Fibroblast of villous mesenchyme (primary cell): ENCODE results near the gene BEST1. TPM values are rescaled to one million over a fixed set of nuclear protein-coding genes. Genes with fewer than 3 reads are reported as not detected.

Experiments
- DNase-seq: peaks from one replicate; pipeline ENCODE4 v3.0.0-alpha.2; 2010; ENCODE audit warnings: low read depth
- H3K4me3 ChIP-seq: 2 replicates; pipeline ENCODE4 v1.5.1; 2011; ENCODE audit warnings: low read depth, mild to moderate bottlenecking, low read length
- total RNA-seq: library from RNA; depleted of rRNA; stranded (reverse); fragments of >200 nt; gene quantifications from 2 replicates; pipeline ENCODE4 v1.2.3, GENCODE V29; 2012
- TF ChIP-seq, protein P1 (sequence below): IDR thresholded peaks from 2 replicates; pipeline ENCODE4 v1.5.1; 2012; ENCODE audit warnings: low read depth, mild to moderate bottlenecking, low read length; ENCODE audit not compliant: insufficient read depth

BEST1 gene
- total RNA-seq, 1 donor = 3.0 TPM

DNA sequence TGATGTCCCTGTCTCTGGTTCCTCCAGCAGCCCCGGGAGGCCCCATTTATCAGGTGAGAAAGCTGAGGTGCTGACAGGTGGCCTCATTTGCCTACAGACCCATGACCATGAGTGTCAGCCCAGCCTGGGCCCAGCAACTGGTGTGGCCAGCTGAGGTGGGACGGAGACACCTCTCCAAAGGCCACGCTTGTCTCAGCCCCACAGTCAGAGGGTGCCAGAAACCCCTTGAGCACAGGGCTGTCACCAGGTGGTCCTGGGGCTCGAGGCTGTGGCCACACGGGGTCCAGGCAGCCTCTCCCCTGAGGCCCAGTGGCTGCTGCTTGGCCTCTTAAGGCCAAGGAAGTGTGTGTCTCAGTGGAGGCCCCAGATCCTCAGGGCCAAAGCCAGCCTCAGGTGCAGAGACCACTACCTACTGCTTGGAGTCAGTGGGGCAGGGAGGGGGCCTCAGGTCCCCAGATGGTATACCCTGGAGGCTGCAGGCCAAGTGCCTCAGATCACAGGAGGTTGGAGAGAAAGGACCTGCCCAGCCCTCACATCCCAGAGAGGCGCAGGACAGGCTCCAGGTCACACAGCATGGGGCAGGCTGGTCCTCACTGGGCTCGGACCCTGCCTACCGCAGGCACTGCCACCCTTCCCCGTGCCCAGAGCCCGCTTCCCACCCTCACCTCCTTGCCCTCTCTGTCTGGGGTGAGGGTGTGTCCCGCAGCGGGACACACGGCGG, 44.2 kb upstream of the BEST1 start:
- no peak for DNase-seq
- TF ChIP-seq, protein P1, sequence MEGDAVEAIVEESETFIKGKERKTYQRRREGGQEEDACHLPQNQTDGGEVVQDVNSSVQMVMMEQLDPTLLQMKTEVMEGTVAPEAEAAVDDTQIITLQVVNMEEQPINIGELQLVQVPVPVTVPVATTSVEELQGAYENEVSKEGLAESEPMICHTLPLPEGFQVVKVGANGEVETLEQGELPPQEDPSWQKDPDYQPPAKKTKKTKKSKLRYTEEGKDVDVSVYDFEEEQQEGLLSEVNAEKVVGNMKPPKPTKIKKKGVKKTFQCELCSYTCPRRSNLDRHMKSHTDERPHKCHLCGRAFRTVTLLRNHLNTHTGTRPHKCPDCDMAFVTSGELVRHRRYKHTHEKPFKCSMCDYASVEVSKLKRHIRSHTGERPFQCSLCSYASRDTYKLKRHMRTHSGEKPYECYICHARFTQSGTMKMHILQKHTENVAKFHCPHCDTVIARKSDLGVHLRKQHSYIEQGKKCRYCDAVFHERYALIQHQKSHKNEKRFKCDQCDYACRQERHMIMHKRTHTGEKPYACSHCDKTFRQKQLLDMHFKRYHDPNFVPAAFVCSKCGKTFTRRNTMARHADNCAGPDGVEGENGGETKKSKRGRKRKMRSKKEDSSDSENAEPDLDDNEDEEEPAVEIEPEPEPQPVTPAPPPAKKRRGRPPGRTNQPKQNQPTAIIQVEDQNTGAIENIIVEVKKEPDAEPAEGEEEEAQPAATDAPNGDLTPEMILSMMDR = no peak

DNA sequence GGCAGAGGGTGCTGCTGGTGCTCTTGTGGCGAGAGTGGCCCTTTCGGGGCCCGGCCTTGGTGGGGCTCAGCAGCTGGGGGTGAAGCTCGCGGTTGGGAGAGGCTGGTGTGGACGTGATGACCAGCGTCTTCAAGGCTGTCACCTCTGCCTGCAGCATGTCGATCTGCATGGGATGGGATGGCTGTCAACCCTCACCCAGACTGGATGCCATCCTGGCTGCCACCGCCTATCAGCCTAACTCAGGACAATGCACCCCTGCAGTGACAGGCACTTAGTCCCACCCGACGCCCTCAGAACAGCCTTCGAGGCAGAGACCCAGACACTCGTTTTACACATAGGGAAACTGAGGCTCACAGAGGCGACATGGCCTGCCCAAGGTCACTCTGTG, 43.6 kb upstream of the BEST1 start:
- DNase-seq = no peak
- no peak overlapping the region for H3K4me3 ChIP-seq
- TF ChIP-seq, protein P1 = no peak

More for the DNA sequence above, 44.2 kb upstream of the BEST1 start:
- H3K4me3 ChIP-seq = no peak overlapping the region

DNA sequence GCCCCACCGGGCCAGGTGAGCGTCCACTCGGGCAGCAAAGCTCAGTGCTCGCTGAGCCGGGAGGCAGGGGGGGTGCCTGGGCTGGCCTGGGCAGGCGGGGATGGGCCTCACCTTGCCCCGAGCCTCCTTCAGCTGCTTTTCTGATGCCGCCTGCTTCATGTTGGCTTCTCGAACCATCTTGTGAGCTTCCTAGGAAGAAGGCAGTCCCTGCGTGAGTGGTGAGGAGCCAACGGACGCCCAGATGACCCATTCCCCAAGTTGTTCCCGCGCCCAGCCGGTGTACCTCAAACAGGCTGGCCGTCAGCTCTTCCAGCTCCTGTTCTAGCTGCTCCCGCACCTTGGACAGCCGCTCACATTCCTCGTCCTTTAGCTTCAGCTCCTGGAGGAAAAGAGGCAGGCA, 42.9 kb upstream of the BEST1 start:
- TF ChIP-seq, protein P1 = no peak
- H3K4me3 ChIP-seq = no peak overlapping the region
- no peak for DNase-seq

DNA sequence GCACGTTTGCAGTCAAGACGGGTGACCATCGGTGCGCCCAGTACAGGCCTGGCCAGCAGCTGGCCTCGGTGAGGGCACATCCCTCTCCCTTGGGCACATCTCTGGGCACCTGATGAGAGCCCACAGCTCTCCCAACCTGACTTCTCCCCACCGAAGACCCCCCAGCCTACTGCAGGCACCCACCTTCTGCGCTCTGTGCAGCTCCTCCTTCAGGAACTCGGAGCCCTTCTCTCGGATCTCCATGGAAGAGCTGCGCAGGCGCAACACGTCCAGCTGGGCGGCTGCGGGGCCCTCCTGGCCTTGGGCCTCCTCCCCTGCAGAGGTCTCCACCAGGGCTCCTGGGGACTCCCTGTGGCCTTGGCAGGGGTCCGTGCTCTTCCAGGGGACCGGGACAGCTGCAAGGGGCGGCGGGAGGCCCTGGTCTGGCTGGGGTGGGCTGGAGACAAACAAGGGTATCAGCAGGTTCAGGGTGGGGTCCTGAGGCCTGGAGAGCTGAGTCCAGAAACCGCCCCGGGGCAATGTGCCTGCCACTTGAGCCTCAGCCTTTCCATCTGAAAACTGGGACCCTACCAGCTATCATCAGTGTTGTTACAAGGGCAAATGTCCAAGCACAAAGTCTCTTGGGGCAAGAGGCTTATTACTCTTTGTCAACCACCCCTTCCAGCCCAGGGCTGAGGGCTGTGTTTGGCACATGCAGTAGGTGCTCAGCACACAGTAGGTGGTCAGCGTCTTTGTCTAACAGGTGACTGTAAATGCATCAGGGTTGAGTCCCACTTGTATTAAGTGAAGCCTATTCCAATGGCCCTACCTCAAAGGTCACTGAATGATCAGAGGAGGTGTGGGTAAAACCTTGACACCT, 42.1 kb upstream of the BEST1 start:
- H3K4me3 ChIP-seq = no peak overlapping the region
- no peak for DNase-seq
- TF ChIP-seq, protein P1 = no peak

DNA sequence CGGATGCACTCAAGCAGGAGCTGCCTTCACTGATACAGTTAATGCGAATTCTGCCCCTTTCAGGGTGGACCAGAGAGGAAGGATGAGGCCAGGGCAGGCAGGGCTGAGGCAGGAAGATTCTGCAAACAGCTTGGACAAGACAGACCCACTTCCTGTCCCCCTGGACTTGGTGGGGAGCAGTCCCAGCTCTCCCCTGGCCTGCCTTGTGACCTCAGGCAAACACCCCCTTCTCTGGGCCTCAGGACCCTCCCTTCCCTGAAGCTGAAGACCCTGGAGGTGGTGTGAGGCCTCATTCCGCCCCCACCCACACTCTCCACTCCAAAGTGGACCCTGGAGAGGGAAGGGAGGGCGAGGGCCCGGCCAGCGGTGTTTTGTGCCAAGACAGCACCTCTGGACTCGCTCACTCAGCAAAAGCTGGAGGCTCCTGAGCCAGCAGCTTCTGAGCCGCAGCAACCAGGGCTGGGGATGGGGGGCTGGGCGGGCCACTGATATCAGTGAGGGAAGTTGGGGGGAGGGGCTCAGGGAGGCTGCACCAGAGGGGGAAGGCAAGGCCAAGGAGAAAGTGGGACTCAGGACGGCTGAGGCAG, 41.3 kb upstream of the BEST1 start:
- DNase-seq = no peak
- TF ChIP-seq, protein P1 = no peak
- no peak overlapping the region for H3K4me3 ChIP-seq

DNA sequence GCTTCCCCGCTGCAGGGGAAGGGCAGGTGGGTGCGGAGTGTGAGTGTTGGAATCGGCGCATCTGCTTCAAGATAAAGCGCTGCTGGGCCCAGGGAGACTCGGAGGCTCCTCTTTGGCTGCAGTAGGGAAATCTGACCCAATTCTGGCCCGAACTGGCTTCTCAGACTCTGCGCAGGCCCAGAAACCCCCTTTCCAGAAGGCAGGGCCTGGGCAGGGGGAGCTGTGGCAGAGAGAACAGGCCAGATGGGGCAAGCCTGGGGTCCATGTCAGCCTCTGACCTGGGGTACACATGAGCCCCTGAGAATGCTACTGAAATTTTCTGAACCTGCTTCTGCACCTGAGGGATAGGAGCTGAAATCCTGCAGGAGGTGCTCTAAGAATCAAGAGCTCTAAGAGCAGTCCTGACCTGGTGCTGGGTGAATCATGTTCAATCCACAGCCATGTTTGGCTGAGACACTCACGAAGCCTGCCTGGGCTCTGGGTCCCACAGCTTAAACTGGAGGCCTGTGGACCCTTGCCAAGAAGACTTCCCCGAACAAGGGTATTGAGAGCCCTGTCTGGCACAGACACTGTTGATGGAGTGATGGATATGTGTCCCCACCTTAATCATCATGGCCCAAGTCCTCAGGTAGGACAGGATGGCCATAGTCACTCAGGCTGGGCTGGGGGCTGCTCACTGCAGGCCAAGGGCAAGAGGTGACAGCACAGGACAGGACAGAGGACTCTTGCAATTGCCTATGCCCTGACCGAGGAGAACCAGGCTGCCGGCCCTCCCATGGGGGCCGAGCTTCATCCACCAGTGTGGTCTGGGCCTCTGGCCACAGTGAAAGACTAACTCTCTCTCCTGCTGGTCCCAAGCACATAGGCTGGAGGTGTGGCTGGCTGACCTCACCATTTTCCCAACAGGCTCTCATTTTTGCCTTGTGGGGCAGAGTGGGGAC, 39.7 kb upstream of the BEST1 start:
- H3K4me3 ChIP-seq = no peak overlapping the region
- DNase-seq = no peak
- TF ChIP-seq, protein P1 = no peak
